ENCODE data around the gene ZSWIM5. TPM values are rescaled to one million over a fixed set of nuclear protein-coding genes. Genes with fewer than 3 reads are reported as not detected.
A peak's percentile ranks its signal among the peaks of the same experiment; 100 is the strongest.

The ZSWIM5 gene
- total RNA-seq, 2 experiments from 2014 or later = 0.50 TPM

- peaks cover 3% of the 10 kb centered on the region for H3K4me1 Mint-ChIP-seq (ENCODE audit: low read depth)
- DNase-seq = no peak
- H3K27me3 Mint-ChIP-seq (ENCODE audit: low read depth) = no peaks in the 10 kb centered on the region
- POLR2A ChIA-PET = no interaction called here
- ATAC-seq = no peak
- H3K36me3 Mint-ChIP-seq (ENCODE audit: low read depth) = no peaks in the 10 kb centered on the region
- no peak overlapping the region for H3K27ac Mint-ChIP-seq
- CTCF ChIA-PET = no interaction called here
- H3K4me3 Mint-ChIP-seq = no peak overlapping the region
- H3K9me3 Mint-ChIP-seq (ENCODE audit: insufficient read depth) = no peaks in the 10 kb centered on the region
Measured at GRCh38 chr1:45059829-45060228, 146.6 kb downstream of the ZSWIM5 start.

- Mint-ChIP-seq H3K27ac (no peak overlapping the region), H3K9me3 (ENCODE audit: insufficient read depth) (no peaks in the 10 kb centered on the region), H3K27me3 (ENCODE audit: low read depth) (no peaks in the 10 kb centered on the region), H3K4me3 (no peak overlapping the region), H3K4me1 (ENCODE audit: low read depth) (no peaks in the 10 kb centered on the region), H3K36me3 (ENCODE audit: low read depth) (no peaks in the 10 kb centered on the region)
- ATAC-seq = no peak
- ChIA-PET CTCF (no interaction called here), POLR2A (no interaction called here)
- no peak for DNase-seq
Measured at GRCh38 chr1:45057542-45057941, 148.9 kb downstream of the ZSWIM5 start.

GRCh38 chr1:45051005-45051772 is 155.2 kb downstream of the ZSWIM5 start:
- Mint-ChIP-seq H3K4me1 (ENCODE audit: low read depth) (peaks cover 13% of the 10 kb centered on the region), H3K27me3 (ENCODE audit: low read depth) (no peaks in the 10 kb centered on the region), H3K36me3 (ENCODE audit: low read depth) (no peaks in the 10 kb centered on the region), H3K27ac (peak overlapping the region; percentile 82), H3K4me3 (peak overlapping the region; percentile 67), H3K9me3 (ENCODE audit: insufficient read depth) (no peaks in the 10 kb centered on the region)
- POLR2A ChIA-PET = no interaction called here
- DNase-seq (peak; percentile 28), ATAC-seq (peak; percentile 92)
- CTCF ChIA-PET = interaction anchor here (0.7 to 1.7 kb wide), 6 partner anchors 16 to 252 kb away, joined by 3 to 6 read pairs (median 3); partner anchors contain the start of gene UROD

- Mint-ChIP-seq H3K9me3 (ENCODE audit: insufficient read depth) (no peaks in the 10 kb centered on the region), H3K4me1 (ENCODE audit: low read depth) (peaks cover 13% of the 10 kb centered on the region), H3K36me3 (ENCODE audit: low read depth) (no peaks in the 10 kb centered on the region), H3K27me3 (ENCODE audit: low read depth) (no peaks in the 10 kb centered on the region), H3K4me3 (no peak overlapping the region), H3K27ac (no peak overlapping the region)
- DNase-seq (no peak), ATAC-seq (no peak)
- ChIA-PET CTCF (no interaction called here), POLR2A (no interaction called here)
Measured at GRCh38 chr1:45047032-45047431, 159.4 kb downstream of the ZSWIM5 start.

GRCh38 chr1:45044916-45045315 is 161.5 kb downstream of the ZSWIM5 start:
- H3K27ac Mint-ChIP-seq = no peak overlapping the region
- DNase-seq (no peak), ATAC-seq (no peak)
- H3K27me3 Mint-ChIP-seq (ENCODE audit: low read depth) = no peaks in the 10 kb centered on the region
- H3K36me3 Mint-ChIP-seq (ENCODE audit: low read depth) = no peaks in the 10 kb centered on the region
- no peak overlapping the region for H3K4me3 Mint-ChIP-seq
- no peaks in the 10 kb centered on the region for H3K9me3 Mint-ChIP-seq (ENCODE audit: insufficient read depth)
- CTCF ChIA-PET = interaction anchor here (1.5 kb wide), 1 partner anchor 30 kb away, joined by 3 read pairs; no protein-coding TSS in a partner anchor
- POLR2A ChIA-PET = no interaction called here
- H3K4me1 Mint-ChIP-seq (ENCODE audit: low read depth) = no peaks in the 10 kb centered on the region

GRCh38 chr1:45043094-45043493 is 163.3 kb downstream of the ZSWIM5 start:
- POLR2A ChIA-PET = no interaction called here

GRCh38 chr1:45040297-45040696 is 166.1 kb downstream of the ZSWIM5 start:
- peaks cover 2% of the 10 kb centered on the region for H3K36me3 Mint-ChIP-seq (ENCODE audit: low read depth)
- CTCF ChIA-PET = interaction anchor here (1.9 kb wide), 1 partner anchor 26 kb away, joined by 8 read pairs; no protein-coding TSS in a partner anchor

More at GRCh38 chr1:45043094-45043493, 163.3 kb downstream of the ZSWIM5 start:
- H3K4me3 Mint-ChIP-seq = no peak overlapping the region
- H3K27ac Mint-ChIP-seq = no peak overlapping the region
- H3K36me3 Mint-ChIP-seq (ENCODE audit: low read depth) = peaks cover 2% of the 10 kb centered on the region
- H3K9me3 Mint-ChIP-seq (ENCODE audit: insufficient read depth) = no peaks in the 10 kb centered on the region
- no peaks in the 10 kb centered on the region for H3K27me3 Mint-ChIP-seq (ENCODE audit: low read depth)
- CTCF ChIA-PET = interaction anchor here (0.7 to 2.0 kb wide), 3 partner anchors 10 to 29 kb away, joined by 3 to 7 read pairs (median 6); no protein-coding TSS in a partner anchor
- ATAC-seq (no peak), DNase-seq (no peak)
- H3K4me1 Mint-ChIP-seq (ENCODE audit: low read depth) = no peaks in the 10 kb centered on the region

GRCh38 chr1:45038661-45039364 is 167.6 kb downstream of the ZSWIM5 start:
- ChIA-PET POLR2A (no interaction called here), CTCF (no interaction called here)

More at GRCh38 chr1:45040297-45040696, 166.1 kb downstream of the ZSWIM5 start:
- no peak for DNase-seq
- Mint-ChIP-seq H3K27me3 (ENCODE audit: low read depth) (no peaks in the 10 kb centered on the region), H3K4me1 (ENCODE audit: low read depth) (peaks cover 4% of the 10 kb centered on the region), H3K9me3 (ENCODE audit: insufficient read depth) (no peaks in the 10 kb centered on the region), H3K27ac (no peak overlapping the region), H3K4me3 (no peak overlapping the region)
- ATAC-seq = no peak
- POLR2A ChIA-PET = interaction anchor here (1.2 kb wide), 1 partner anchor 158 kb away, joined by 5 read pairs; no protein-coding TSS in a partner anchor

GRCh38 chr1:45038240-45038639 is 168.2 kb downstream of the ZSWIM5 start:
- ChIA-PET CTCF (no interaction called here), POLR2A (no interaction called here)
- Mint-ChIP-seq H3K27ac (peak overlapping the region; percentile 32), H3K36me3 (ENCODE audit: low read depth) (peaks cover 2% of the 10 kb centered on the region), H3K4me3 (no peak overlapping the region), H3K9me3 (ENCODE audit: insufficient read depth) (no peaks in the 10 kb centered on the region), H3K4me1 (ENCODE audit: low read depth) (peaks cover 8% of the 10 kb centered on the region), H3K27me3 (ENCODE audit: low read depth) (no peaks in the 10 kb centered on the region)
- DNase-seq = no peak
- no peak for ATAC-seq

More at GRCh38 chr1:45038661-45039364, 167.6 kb downstream of the ZSWIM5 start:
- Mint-ChIP-seq H3K9me3 (ENCODE audit: insufficient read depth) (no peaks in the 10 kb centered on the region), H3K36me3 (ENCODE audit: low read depth) (peaks cover 2% of the 10 kb centered on the region), H3K4me3 (no peak overlapping the region), H3K4me1 (ENCODE audit: low read depth) (peaks cover 4% of the 10 kb centered on the region), H3K27ac (no peak overlapping the region), H3K27me3 (ENCODE audit: low read depth) (no peaks in the 10 kb centered on the region)
- no peak for DNase-seq
- ATAC-seq = no peak

GRCh38 chr1:45037456-45037855 is 168.9 kb downstream of the ZSWIM5 start:
- Mint-ChIP-seq H3K4me3 (no peak overlapping the region), H3K36me3 (ENCODE audit: low read depth) (peaks cover 2% of the 10 kb centered on the region), H3K4me1 (ENCODE audit: low read depth) (peaks cover 13% of the 10 kb centered on the region), H3K27me3 (ENCODE audit: low read depth) (no peaks in the 10 kb centered on the region), H3K9me3 (ENCODE audit: insufficient read depth) (no peaks in the 10 kb centered on the region), H3K27ac (no peak overlapping the region)
- DNase-seq (no peak), ATAC-seq (no peak)
- ChIA-PET POLR2A (no interaction called here), CTCF (no interaction called here)

- Mint-ChIP-seq H3K36me3 (ENCODE audit: low read depth) (peaks cover 2% of the 10 kb centered on the region), H3K4me3 (no peak overlapping the region), H3K9me3 (ENCODE audit: insufficient read depth) (no peaks in the 10 kb centered on the region), H3K27ac (no peak overlapping the region), H3K4me1 (ENCODE audit: low read depth) (peaks cover 13% of the 10 kb centered on the region), H3K27me3 (ENCODE audit: low read depth) (no peaks in the 10 kb centered on the region)
- ATAC-seq (no peak), DNase-seq (no peak)
- ChIA-PET POLR2A (no interaction called here), CTCF (interaction anchor here (0.7 to 3.5 kb wide), 3 partner anchors 14 to 267 kb away, joined by 3 to 13 read pairs (median 4); no protein-coding TSS in a partner anchor)
Measured at GRCh38 chr1:45035631-45036301, 170.6 kb downstream of the ZSWIM5 start.

Measured in activated CD8-positive, alpha-beta T cell treated with anti-CD3 and anti-CD28 coated beads, Interleukin-2, amount 10 ng/mL, durations not matched to agents 7 days and 5 days (primary cell).